SIG-M5 (cell line): Measurements from ENCODE around the gene IKBKE.
"Not testable (repeated sequence)": the region's sequence is repeated elsewhere in the genome, so short reads cannot be mapped to it uniquely, and the experiment has no call there.

Experiments used
- DNase-seq: peaks from one replicate; lab custom pipeline; 2025; lab: John Stamatoyannopoulos, UW

The IKBKE gene

DNA sequence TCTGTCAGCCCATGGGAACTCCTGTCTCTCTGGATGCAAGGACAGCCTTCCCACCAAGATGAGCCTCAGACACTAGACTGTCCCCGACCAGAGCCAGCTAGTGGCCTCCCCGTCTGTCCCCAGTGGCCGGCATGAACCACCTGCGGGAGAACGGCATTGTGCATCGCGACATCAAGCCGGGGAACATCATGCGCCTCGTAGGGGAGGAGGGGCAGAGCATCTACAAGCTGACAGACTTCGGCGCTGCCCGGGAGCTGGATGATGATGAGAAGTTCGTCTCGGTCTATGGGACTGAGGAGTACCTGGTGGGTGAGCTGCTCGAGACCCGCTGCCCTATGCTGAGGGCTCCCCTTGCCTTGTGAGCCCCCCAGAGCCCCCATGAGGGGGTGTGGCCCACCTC lies 5.8 kb downstream of the IKBKE start:
- DNase-seq = no peak

- no peak for DNase-seq
Observed at GRCh38 chr1:206476591-206476990, 6.3 kb downstream of the IKBKE start.

- no peak for DNase-seq
Observed at GRCh38 chr1:206477110-206477509, 6.8 kb downstream of the IKBKE start.

DNA sequence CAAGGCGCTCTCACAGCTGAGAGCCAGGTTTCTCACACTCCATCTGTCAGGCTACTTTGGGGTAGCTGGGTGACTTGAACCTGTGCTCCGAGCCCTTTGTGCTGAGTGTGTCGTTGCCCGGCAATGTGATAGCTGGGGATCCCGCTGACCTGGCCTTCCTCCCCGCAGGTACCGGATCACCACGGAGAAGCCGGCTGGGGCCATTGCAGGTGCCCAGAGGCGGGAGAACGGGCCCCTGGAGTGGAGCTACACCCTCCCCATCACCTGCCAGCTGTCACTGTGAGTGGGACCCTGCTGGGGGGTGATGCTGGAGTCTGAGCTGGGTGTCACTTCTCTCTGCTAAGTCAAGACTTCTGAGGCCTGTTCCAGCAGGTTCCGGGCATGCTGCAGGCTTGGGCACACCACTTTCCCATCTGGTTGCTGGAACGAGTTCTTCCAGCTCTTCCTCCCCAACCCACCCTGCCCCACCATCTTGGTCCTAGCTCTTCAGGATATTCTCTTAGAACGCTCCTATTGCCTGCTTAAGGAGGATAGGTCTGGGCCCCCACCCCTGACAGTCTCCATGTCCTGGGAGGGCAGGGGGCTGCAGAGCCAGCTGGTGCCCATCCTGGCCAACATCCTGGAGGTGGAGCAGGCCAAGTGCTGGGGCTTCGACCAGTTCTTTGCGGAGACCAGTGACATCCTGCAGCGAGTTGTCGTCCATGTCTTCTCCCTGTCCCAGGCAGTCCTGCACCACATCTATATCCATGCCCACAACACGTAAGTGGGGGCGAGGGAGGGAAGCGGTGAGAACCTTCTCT lies 7.5 kb downstream of the IKBKE start:
- no peak for DNase-seq

GRCh38 chr1:206478746-206479145 lies 8.5 kb downstream of the IKBKE start:
- DNase-seq = no peak

GRCh38 chr1:206479183-206480125 lies 9.2 kb downstream of the IKBKE start:
- no peak for DNase-seq

DNA sequence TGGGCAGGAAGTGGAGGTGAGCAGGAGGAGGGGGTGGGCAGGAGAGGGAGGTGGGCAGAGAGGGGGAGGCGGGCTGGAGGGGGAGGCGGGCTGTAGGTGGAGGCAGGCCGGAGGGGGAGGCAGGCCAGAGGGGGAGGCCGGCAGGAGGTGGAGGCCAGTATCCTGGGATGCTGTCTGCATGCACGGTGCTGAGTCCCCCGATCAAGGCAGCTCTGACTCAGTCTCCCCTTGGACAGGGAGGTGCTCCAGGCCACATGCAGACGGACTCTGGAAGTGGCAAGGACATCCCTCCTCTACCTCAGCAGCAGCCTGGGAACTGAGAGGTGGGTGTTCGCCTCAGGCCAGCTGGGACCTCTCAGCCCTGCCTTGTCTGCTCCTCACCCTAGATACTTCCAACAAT lies 9.9 kb downstream of the IKBKE start:
- DNase-seq = no peak

GRCh38 chr1:206482611-206483010 lies 12.3 kb downstream of the IKBKE start:
- DNase-seq = no peak

- not testable (repeated sequence) for DNase-seq
Observed at GRCh38 chr1:206483864-206484263, 13.6 kb downstream of the IKBKE start.

- DNase-seq = no peak
Observed at GRCh38 chr1:206484901-206485300, 14.6 kb downstream of the IKBKE start.

DNA sequence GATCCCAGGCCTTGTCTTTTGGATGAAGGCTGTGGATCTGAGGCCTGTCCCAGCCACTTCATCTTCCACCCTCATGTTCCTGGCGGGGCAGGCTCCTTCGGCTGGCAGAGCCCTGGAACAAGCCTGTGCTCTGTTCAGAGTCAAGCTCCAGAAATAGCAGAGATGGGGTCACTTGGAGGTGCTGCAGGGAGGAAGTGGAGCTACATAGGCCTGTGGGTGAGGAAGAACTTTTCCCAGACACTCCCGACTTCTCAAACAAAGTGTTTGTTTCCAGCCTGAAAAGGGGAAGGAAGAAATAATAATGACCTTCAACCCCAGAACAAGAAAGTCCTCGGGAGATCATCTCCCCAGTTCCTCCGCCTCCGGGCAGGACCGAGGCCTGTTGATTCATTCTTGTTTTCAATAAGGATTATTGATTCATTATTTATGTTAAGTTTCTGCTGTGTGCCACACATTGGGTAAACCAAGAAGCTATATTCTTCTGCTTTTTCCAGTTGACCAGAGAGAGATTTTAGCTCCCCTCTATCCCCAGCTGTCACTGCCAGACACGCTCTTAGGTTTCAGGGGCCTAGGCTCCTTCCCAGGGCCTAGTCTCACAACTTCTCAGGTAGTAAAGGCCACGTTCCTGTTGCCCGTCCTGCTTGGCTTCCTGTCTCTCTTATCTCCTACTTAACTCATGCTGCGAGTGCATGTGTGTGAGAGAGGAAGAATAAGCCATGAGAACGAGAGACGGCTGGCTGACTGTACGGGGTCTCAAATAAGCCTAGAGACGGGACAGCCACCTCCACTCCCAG lies 16.9 kb downstream of the IKBKE start:
- no peak for DNase-seq

DNA sequence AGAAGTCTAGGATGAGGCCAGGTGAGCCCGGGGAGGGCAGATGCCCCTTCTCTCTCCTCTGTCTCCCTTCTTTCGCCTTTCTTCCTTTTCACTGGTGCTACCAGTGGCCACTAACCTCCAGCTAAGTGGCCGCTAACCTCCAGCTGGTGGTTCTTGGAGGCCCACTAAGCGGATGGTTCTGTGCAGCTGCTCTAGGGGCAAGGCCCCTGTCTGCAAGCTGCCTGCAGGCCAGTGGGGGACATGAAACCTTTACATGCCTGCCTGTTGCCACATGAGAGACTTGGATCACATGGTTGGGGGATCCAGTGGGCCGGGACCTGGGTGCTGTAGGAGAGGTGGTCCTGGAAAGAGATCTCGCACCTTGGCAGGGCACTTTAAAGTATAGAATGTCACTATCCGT lies 17.7 kb downstream of the IKBKE start:
- no peak for DNase-seq

DNA sequence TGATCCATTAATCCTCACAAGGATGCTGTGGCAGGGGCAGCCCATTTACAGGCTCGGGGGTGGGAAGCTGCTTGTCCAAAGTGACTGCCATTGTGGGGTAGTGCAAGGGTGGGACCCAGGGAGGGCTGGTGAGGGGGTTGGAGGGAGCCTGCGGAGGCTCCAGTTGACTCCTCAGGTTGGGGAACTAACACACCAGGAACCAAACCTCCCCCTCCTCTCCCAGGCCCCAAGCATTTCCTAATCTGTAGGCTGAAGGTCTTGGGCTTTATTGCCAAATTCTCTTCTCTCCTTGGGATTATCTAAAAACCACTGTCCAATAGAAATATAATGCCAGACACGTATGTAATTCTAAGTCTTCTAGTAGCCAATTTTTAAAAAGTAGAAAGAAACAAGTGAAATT lies 18.2 kb downstream of the IKBKE start:
- no peak for DNase-seq

DNA sequence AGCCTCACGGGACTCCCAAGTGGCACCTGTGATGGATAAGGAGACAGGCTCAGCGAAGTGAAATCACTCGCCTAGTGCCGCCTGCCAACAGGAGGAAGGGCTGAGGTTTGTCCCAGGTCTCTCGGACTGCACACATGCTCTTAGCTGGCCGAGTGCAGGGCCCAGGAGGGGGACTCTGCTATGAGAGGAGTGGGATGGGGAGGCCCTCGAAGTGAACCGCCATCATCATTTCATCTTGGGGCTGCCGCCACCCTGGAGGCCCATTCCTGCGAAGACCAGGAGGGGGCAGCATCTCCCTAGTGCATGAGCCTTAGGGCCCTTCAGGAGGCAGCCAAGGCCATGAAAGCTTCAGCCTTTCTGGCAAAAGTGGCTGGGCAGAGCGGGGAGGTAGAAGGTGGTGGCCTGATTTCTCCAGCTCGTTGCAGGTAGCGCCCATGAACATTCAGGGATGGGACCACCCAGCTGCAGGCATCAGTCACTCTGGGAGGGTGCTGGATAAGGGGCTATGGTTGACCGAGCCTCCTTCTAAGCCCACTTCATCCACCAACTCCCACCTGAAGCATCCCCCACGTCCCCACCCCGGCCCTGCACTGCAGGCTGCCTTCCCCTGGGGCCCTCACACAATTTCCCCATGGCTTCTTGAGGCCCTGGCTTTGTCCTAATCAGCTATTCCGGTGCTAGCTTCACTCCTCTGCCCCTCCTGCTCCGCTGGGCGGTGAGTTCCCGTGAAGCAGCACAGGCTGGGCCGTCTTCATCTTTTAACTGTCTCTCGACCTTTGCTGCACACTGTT lies 19.9 kb downstream of the IKBKE start:
- no peak for DNase-seq

- no peak for DNase-seq
Observed at GRCh38 chr1:206490771-206491405, 20.6 kb downstream of the IKBKE start.

- no peak for DNase-seq
Observed at GRCh38 chr1:206491616-206492015, 21.3 kb downstream of the IKBKE start.

- no peak for DNase-seq
Observed at GRCh38 chr1:206492589-206492988, 22.3 kb downstream of the IKBKE start.

DNA sequence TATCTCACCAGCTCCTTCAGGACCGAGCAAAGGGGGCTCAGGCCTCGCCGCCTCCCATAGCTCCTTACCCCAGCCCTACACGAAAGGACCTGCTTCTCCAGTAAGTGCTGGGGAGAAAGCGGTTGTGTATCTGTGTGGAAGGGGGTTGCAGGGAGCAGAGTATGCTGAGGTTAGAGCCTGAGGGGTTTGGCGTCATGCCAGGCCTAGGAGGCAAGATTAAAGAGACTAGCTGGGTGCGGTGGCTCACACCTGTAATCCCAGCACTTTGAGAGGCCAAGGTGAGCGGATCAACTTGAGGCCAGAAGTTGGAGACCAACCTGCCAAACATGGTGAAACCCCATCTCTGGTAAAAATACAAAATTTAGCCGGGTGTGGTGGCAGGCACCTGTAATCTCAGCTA lies 23.0 kb downstream of the IKBKE start:
- DNase-seq = no peak

DNA sequence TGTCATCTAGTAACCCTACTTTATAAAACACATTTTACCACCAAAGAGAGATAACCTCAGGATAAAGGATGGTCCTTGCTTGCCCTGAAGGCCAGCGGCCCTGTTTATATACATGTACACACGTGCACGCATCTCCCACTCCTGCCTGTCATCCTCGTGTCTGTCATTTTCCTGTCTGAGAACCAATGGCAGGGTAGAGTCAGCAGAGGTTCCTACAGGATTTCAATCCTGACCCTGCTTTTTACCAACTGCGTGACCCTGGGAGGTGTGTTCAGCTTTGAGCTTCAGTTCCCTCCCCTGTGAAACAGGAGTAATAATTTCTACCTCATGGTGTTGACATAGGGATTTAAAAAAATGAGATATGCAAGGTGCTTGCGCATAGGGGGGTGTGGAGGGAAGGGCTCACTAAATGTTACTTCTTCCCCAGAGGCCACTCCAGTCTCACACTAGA lies 24.8 kb downstream of the IKBKE start:
- DNase-seq = no peak

GRCh38 chr1:206495493-206496046 lies 25.3 kb downstream of the IKBKE start:
- DNase-seq = no peak
